ENCODE results near the gene CTF1.
"Not testable (repeated sequence)": the region's sequence is repeated elsewhere in the genome, so short reads cannot be mapped to it uniquely, and the experiment has no call there.

Gene CTF1

DNA sequence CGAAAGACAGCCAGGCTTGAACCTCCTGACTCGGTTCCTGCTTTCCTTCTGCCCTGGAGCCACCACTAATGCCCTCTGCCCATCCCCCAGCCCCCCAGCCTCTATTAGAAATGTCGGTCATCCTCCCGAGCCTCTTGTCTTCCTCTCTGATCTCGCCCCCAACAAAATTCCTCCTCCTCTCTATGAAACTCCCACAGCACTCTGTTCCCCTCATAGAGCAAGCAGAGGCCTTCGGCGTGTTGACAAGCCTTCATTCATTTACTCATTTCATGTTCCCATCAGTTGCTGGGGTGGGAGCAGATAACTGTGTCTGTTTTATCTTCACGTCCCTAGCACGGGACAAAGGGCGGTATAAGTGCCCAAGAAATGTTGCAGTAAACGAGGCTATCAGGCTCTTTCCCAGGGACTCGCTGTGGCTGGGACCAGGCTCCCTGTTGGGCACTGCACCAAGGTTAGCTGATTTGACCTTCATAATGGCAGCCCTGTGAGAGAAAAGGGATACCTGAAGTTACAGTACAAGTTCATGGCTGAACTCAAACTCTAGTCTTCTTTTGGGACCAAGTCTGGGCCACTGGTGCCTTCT lies 34.7 kb downstream of the CTF1 start:
- ATAC-seq: no peak
- no peak for DNase-seq

DNA sequence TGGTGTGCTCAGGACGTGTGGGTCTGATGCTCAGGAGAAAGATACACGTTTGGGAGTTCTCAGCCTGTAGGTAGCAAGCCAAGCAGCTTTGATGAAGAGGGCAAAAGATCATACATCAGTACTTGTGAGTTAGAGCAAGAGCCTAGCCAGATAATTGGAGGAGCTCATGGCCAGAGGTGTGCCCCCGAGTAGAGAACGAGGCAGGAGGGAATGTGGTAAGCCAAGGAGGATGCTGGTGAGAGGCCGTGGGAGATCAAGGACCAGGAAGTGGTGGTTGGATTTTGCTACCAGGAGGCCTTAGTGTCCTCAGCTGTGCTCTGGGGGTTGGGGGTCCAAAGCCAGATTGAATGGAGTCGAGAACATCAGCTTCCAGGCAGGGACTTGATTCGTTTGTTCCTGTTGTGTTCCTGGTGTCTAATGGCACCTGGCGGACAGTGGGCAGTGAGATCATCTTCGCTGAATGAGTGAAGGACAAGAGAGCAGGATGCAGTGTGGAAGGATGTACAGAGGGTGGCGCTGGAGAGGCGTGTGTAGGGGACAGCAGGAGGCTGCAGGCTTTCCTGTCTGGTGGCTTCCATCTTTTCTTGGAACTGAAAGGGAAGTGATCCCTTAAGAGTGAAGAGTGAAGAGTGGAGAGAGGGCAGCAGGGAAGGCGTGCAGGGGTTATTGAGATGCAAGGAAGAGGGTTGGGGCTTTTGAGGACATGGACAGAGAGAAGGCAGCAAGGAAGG lies 38.6 kb downstream of the CTF1 start:
- DNase-seq: peak; percentile 50

DNA sequence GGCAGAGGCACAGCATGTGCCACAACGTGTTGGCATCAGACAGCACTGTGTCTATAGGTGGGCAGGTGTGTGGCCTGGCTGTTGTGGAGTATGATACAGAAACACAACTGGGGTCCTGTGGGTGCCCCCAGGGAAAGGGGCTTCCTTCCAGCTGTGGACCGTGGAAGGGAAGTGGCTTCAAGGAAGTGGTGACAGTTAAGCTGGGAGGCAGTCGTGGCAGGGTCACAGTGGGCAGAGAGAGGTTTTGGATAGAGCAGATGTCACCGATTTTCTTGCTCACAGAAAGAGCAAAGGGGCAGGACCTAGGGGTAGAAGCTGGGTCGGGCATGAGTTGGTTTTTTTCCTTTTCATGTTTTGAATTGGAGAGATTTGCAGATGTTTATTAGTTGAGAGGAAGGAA lies 41.3 kb downstream of the CTF1 start:
- DNase-seq (no peak), ATAC-seq (no peak)

More for the DNA sequence above, 38.6 kb downstream of the CTF1 start:
- ATAC-seq: peak; percentile 33

DNA sequence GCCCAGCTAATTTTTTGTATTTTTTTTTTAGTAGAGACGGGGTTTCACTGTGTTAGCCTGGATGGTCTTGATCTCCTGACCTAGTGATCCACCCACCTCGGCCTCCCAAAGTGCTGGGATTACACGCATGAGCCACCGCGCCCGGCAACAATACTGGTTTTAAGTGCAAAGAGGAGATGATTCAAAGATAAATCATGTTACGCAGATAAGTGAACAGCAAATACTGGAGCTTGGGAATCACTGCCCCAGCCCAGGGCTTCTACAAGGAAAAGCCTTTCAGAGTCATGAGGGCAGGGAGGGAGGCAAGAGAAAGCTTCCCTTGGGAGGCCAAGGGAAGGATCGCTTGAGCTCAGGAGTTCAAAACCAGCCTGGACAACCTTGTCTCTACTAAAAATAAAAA lies 43.2 kb downstream of the CTF1 start:
- not testable (repeated sequence) for ATAC-seq, DNase-seq

DNA sequence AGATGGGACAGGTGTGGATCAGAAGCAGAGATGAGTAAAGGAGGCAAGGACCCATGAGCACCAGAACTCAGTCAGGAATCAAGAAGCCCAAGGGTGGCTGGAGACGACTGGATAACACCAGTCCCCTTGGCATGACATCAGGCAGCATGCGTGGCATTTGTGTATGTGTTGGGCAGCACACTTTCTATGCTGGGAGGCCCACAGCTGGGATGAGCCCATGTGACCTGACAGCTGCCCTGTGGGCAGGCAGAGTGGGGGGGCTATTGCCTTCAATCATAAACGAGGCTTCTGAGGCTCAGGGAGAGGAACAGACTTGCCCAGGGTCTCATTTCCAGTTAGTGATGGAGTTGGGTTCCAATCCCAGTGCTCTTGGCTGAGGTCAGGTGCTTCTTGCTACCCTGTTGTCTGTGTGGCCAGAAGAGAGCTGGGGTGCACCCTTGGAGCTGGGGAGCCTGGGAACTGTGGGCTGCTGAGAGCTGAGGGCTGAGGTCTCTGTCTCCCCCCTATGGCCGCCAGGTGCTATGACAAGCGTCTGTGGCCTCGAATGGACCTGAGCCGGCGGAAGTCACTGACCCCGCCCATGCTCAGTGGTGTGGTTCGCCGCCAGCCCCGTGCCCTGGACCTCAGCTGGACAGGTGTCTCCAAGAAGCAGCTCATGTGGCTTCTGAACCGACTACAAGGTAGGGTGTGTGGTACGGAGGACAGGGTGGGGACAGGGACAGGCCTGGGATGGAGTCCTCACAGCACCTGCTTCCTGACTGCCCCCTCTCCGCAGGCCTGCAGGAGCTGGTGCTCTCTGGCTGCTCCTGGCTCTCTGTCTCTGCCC lies 45.4 kb downstream of the CTF1 start:
- peak; percentile 81 for DNase-seq
- ATAC-seq: peak; percentile 91

DNA sequence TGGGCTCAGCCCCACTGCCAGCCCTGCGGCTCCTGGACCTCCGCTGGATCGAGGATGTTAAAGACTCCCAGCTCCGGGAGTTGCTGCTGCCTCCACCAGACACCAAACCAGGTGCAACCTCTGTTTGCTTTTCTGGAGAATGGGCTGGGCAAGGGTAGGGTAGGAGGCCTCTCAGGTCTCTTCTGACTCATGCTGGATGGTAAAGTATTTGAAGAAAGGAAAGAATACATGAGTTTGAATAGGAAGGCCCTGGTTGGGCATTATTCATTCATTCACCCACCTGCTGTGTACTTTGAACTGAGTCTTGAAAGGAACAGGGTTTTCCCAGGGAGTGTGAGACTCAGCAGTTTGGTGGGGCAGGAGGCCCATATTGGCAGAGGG lies 46.0 kb downstream of the CTF1 start:
- ATAC-seq (peak; percentile 19), DNase-seq (no peak)

DNA sequence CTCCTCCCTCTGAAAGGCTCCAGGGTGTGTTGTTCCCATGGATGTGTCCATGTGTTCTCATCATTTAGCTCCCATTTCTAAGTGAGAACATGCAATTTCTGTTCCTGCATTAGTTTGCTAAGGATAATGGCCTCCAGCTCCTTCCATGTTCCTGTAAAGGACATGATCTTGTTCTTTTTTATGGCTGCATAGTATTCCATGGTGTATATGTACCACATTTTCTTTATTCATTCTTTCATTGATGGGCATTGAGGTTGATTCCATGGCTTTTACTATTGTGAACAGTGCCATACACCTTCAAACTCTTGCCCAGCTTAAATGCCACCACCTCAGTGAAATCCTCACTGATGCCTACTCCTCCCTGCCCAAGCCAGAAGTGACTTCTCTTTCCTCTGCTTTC lies 47.9 kb downstream of the CTF1 start:
- no peak for ATAC-seq
- DNase-seq: no peak

DNA sequence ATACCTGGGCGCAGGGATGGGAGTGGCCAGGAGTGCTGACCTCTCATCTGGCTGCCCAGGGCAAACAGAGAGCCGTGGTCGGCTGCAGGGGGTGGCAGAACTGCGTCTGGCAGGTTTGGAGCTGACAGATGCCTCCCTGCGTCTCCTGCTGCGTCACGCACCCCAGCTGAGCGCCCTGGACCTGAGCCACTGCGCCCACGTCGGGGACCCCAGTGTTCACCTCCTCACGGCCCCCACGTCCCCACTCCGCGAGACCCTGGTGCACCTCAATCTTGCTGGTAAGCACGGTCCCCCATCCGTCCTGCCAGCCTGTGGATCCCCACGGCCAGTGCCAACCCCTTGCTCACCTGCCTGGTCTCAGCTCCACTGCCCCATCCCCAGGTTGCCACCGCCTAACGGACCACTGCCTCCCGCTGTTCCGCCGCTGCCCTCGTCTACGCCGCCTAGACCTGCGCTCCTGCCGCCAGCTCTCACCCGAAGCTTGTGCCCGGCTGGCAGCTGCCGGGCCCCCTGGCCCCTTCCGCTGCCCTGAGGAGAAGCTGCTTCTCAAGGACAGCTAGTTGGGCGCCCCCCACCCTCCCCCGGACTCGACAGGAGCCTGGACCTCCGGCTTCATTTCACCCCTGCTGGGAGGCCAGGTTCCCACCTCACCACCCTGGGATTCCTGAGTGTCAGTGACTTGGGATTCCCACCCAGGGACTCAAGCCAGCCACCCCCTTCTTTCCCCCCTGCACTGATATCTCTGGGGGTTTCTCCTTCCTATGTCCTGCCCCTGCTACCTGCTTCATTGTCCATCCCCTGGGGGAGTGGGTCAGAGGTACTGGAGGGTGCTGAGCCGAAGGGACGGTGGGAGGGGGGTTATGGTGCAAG lies 50.5 kb downstream of the CTF1 start:
- ATAC-seq (no peak), DNase-seq (no peak)

DNA sequence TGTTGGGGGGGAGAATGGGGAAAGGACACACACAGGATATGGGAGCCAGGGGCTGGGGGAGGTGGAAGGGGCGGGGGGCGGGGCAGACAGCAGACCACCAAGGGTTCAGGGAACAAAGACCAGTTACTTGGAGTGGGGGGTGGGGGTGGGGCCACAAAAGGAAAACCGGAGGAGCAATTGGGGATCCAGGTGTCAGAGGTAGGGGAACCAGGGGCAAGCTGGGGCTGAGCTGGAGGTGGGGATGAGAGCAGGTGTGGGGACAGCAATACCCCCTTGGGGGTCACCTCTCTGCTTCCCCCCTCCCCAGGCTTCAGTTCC lies 51.1 kb downstream of the CTF1 start:
- no peak for DNase-seq
- ATAC-seq: no peak

DNA sequence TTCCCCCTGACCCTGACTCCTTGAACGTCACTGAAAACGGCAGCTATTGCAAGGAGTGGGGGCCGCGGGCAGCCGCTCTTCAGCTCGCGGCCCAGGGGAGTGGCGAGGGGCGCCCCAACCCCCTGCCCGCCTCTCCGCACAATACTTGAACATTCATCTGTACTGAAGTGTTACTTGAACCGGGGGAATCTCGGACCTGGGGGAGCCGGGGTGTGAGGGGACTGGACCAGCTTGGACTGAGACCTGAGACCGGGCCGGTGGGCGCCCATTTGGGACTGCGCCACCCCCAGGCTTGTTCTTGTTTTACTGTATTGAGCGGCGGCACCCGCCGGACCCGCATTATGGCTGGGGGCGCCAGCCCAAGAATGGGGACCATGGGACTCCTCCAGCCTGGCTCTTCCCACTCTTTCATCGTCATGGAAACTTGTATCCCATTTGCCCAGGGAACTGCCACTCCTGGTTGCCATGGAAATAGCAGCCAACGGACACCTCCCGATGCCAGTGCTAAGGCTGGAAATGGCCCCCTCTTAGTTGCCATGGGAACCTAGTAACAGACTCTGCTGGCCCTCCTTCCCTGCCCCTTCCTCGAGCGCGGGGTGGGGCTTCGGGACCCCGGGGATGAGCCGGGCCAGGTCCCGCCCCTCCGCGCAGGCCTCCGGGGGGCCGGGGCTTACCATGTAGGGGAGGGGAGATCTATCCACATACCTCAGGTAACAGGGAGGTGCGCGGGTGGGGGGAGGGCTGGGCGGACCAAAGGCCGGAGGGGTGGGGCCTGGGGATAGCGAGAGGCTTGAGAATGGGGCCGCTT lies 51.6 kb downstream of the CTF1 start:
- ATAC-seq: peak; percentile 2

DNA sequence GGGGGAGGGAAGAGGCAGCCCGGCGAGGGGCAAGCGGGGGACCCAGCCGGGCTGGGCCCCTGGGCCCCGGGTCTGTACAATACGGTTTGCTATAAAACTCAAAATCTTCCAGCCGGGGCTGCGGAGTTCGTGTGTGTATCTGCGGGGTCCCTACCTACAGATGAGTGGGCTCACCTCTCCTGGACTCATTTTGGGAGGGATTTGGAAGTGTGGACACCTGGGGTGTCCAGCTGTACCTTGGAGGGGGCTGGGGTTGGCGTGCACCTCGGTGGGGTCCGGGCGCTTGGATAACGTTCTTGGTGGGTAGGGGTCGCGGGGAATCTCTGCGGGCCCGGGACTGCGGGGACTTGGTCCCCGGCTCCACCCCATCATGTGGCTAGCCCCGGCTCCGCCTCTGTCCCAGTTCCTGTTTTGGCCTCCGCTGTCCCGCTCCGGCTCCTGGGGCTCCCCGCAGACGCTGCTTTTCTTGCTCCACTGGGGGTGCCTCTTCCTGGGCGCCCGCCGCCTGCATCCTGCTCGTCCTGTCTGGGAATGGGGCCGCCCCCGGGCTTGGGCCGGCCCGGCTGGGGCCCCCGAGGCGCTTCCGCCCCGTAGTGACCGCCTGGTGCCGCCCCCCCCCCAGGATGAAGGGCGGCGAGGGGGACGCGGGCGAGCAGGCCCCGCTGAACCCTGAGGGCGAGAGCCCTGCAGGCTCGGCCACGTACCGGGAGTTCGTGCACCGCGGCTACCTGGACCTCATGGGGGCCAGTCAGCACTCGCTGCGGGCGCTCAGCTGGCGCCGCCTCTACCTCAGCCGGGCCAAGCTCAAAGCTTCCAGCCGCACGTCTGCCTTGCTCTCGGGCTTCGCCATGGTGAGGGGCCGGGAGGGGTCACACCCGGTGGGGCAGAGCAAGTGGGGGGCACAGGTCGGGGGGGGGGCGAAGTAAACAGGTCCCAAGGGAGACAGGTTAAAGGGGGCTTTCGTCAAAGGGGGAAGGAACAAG lies 52.5 kb downstream of the CTF1 start, which contains the start of gene ORAI3:
TSS of gene ORAI3 (plus strand) at position 402 of the 983 bp plus-strand sequence. CDS start at position 624, 222 bp downstream.
- DNase-seq: peak; percentile 64

More for the DNA sequence above, 51.6 kb downstream of the CTF1 start:
- DNase-seq: no peak

DNA sequence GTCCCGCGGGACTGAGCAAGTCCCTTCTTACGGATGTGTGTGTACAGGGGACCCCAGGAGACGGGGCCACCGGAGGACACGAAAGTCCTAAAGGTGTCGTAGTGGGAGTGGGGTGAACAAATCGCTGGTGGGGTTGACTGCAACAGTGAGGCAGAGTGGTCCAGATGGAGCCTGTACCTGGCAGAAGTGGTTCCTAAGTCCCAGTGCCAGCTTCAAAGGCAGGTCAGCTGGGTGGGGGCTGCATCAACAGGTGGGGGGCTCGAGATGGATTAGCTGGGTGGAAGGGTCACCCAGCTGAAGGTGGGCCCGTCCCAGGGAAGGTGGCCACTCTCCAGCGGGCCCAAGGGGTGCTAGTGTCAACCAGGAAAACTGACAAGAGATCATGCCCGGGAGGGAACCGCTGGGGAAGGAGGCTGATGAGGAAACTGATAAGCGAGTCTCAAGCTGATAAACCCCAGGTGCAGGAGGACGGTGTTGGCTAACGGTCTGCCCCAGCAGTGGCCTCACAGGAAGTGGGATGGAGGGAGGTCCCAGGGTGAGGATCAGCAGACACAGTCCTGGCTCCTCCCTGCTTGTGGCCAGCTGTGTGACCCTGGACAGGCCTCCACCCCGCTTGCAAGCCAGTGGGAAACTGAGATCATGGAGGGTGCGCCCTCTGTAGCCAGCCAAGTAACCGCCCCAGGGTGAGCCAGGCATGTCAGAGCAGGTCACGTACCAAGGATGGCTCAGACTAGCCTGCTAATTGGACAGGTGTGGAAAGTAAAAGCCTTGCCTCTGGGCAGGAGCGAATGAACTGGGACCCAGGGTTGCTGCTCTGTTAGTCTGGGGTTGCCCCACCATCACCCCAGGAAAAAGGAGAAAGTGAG lies 53.5 kb downstream of the CTF1 start:
- DNase-seq (peak; percentile 65), ATAC-seq (peak; percentile 61)

More for the DNA sequence above, 52.5 kb downstream of the CTF1 start, which contains the start of gene ORAI3:
- peak; percentile 30 for ATAC-seq

DNA sequence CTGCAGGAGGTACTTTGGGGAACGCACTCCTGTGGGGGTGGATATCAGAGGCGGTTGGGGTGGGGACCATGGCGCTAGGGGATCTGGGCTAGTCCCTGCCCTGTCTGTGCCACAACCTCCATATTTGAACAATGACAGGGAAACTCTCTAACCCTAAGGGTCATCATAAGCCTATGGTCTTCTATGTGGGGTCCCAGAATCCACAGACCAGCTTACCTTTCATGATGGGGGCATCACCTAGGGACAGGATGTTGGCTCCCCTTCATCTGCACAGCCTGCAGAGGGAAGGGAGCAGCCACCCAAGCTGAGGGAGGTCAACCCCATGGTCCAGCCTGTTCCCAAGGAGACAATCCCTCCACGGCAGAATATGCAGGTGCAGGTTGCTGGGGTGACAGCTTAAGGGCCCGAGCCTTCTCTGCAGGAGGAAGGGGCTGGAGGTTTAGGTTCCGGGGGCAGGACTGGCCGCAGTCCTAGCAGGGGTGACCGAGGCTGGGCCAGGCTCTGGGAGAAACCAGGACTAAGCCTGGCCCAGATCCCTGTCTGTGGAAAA lies 54.2 kb downstream of the CTF1 start:
- no peak for ATAC-seq
- no peak for DNase-seq

DNA sequence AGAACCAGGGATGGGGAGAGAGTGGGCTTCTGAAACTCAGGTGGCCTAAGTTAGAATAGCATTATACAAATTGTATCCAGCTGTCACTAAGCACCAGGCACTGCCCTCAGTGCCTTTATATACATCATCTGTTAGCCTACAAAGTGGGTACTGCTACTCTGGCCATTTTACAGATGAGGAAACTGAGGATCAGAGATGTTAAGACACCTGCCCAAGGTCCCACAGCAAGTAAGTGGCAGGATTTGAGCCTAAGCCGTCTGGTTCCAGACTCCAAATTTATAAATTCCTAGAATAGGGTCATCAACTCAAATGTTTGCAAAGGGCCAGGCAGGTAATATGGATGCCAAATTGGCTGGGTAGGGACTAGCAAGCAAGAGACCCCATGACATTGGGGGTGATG lies 54.8 kb downstream of the CTF1 start:
- no peak for DNase-seq
- ATAC-seq: no peak

DNA sequence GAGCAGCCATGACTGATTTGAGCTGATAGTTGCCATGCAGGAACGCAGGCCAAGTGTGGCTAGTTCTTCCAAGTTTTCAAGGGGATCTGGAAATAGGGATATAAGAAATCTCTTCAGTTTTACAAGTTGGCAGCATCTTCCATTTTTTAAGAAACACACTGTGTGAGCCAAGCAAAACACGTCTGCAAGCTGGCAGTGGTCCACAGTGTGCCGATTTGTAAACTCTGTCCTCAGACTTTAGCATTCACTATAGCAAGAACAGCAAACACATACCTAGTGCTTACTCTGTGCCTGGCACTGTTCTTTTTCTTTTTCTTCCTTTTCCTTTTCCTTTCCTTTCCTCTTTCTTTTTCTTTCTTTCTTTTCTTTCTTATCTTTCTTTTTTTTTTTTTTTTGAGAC lies 55.3 kb downstream of the CTF1 start:
- DNase-seq: no peak
- ATAC-seq: no peak

DNA sequence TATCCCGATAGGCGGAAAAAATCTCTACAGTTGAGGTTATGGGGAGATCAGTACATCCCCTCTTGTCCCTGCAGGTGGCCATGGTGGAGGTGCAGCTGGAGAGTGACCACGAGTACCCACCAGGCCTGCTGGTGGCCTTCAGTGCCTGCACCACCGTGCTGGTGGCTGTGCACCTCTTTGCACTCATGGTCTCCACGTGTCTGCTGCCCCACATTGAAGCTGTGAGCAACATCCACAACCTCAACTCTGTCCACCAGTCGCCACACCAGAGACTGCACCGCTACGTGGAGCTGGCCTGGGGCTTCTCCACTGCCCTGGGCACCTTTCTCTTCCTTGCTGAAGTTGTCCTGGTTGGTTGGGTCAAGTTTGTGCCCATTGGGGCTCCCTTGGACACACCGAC lies 56.7 kb downstream of the CTF1 start:
- ATAC-seq (no peak), DNase-seq (no peak)
